IMR-90 (cell line): ENCODE results near the gene CWH43.

ENCODE experiments used
- BHLHE40 ChIP-seq: fragments of 150-350 bp; IDR thresholded peaks from 2 replicates; pipeline ENCODE4 v1.6.1; 2016; ENCODE audit warnings: mild to moderate bottlenecking, low read depth, low read length
- CHD1 ChIP-seq: IDR thresholded peaks from 2 replicates; pipeline ENCODE4 v1.6.1; 2012; ENCODE audit warnings: low read depth, low read length, improper control_type of control experiment
- MAFK ChIP-seq: IDR thresholded peaks from 2 replicates; pipeline ENCODE4 v1.6.1; 2012; ENCODE audit warnings: low read depth, low read length, improper control_type of control experiment
- MAZ ChIP-seq: IDR thresholded peaks from 2 replicates; pipeline ENCODE4 v1.6.1; 2012; ENCODE audit warnings: low read depth, mild to moderate bottlenecking, low read length, improper control_type of control experiment, moderate library complexity, borderline replicate concordance
- MXI1 ChIP-seq: IDR thresholded peaks from 2 replicates; pipeline ENCODE4 v1.6.1; 2012; ENCODE audit warnings: low read depth, mild to moderate bottlenecking, low read length, moderate library complexity, borderline replicate concordance
- POLR2A ChIP-seq: IDR thresholded peaks from 2 replicates; pipeline ENCODE4 v1.6.1; 2012; ENCODE audit warnings: mild to moderate bottlenecking, low read depth, low read length
- RAD21 ChIP-seq: IDR thresholded peaks from 2 replicates; pipeline ENCODE4 v1.6.1; 2012; ENCODE audit warnings: low read length, improper control_type of control experiment
- SMC3 ChIP-seq: fragments of 150-350 bp; IDR thresholded peaks from 2 replicates; pipeline ENCODE4 v1.6.1; 2016; ENCODE audit warnings: low read depth, mild to moderate bottlenecking, antibody characterized with exemption, low read length, moderate library complexity
- TF ChIP-seq, protein P1 (sequence below): conservative IDR thresholded peaks from 2 replicates; pipeline ENCODE4 v1.5.1; 2012; ENCODE audit warnings: mild to moderate bottlenecking, low read depth, low read length, improper control_type of control experiment
- TF ChIP-seq, protein P2 (sequence below): fragments of 150-350 bp; IDR thresholded peaks from 2 replicates; pipeline ENCODE4 v1.6.1; 2016; ENCODE audit warnings: low read depth, mild to moderate bottlenecking, low read length, moderate library complexity, borderline replicate concordance

DNA sequence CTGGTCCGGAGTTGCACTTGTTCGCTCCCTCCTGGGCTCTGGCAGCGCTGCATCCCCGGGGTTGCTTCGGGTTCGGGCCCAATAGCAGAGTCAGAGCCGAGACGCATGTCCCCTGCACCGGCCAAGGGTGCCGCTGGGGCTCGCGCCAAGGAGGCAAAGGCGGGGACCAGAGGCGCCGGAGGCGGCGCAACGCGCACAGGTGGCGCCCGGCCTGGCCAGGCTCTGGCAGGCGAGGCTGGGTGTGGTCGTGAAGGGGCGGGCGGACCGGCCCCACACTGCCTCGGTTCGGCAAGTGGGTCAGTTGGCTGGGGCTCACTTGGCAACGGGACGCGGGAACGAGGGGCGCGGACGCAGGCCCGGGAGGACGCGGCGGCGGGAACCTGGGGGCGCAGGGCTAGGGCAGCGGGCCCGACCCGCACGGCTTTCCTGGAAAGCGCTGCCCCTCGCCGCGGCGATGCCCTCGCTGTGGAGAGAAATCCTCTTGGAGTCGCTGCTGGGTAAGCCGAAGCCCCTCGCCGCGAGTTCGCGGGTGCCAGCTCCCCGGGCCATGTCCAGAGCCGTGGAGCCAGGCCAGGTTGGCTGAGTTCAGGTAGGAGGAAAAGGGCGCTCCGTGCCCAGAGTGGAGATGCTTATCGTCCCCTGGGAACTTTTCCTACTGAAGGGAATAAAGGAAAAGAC is at the start of gene CWH43:
- TF ChIP-seq, protein P1, sequence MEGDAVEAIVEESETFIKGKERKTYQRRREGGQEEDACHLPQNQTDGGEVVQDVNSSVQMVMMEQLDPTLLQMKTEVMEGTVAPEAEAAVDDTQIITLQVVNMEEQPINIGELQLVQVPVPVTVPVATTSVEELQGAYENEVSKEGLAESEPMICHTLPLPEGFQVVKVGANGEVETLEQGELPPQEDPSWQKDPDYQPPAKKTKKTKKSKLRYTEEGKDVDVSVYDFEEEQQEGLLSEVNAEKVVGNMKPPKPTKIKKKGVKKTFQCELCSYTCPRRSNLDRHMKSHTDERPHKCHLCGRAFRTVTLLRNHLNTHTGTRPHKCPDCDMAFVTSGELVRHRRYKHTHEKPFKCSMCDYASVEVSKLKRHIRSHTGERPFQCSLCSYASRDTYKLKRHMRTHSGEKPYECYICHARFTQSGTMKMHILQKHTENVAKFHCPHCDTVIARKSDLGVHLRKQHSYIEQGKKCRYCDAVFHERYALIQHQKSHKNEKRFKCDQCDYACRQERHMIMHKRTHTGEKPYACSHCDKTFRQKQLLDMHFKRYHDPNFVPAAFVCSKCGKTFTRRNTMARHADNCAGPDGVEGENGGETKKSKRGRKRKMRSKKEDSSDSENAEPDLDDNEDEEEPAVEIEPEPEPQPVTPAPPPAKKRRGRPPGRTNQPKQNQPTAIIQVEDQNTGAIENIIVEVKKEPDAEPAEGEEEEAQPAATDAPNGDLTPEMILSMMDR: no peak
- TF ChIP-seq RAD21 (no peak), MXI1 (no peak), SMC3 (no peak), POLR2A (no peak), BHLHE40 (no peak), MAFK (no peak), CHD1 (no peak), MAZ (no peak)
- TF ChIP-seq, protein P2, sequence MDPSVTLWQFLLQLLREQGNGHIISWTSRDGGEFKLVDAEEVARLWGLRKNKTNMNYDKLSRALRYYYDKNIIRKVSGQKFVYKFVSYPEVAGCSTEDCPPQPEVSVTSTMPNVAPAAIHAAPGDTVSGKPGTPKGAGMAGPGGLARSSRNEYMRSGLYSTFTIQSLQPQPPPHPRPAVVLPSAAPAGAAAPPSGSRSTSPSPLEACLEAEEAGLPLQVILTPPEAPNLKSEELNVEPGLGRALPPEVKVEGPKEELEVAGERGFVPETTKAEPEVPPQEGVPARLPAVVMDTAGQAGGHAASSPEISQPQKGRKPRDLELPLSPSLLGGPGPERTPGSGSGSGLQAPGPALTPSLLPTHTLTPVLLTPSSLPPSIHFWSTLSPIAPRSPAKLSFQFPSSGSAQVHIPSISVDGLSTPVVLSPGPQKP: no peak
